Endothelial cell (in vitro differentiated cells): ENCODE results near the gene RUFY3. TPM values are rescaled to one million over a fixed set of nuclear protein-coding genes. Genes with fewer than 3 reads are reported as not detected.

Experiments used
- DNase-seq: peaks from one replicate; pipeline ENCODE4 v3.0.0; 2021; ENCODE audit warnings: low spot score
- H3K27ac Mint-ChIP-seq: one replicate; pipeline ENCODE4 v1.8.0; 2021; ENCODE audit warnings: mixed read lengths, inconsistent platforms; ENCODE audit not compliant: unreplicated experiment
- H3K27me3 Mint-ChIP-seq: one replicate; pipeline ENCODE4 v1.8.0; 2021; ENCODE audit warnings: mild to moderate bottlenecking, moderate library complexity, mixed read lengths, inconsistent platforms; ENCODE audit not compliant: unreplicated experiment
- H3K36me3 Mint-ChIP-seq: one replicate; pipeline ENCODE4 v1.8.0; 2021; ENCODE audit warnings: mild to moderate bottlenecking, low read depth, mixed read lengths, inconsistent platforms; ENCODE audit not compliant: unreplicated experiment
- H3K4me1 Mint-ChIP-seq: one replicate; pipeline ENCODE4 v1.8.0; 2021; ENCODE audit warnings: mild to moderate bottlenecking, mixed read lengths, inconsistent platforms; ENCODE audit not compliant: unreplicated experiment
- H3K4me3 Mint-ChIP-seq: one replicate; pipeline ENCODE4 v1.8.0; 2021; ENCODE audit warnings: mild to moderate bottlenecking, mixed read lengths, inconsistent platforms; ENCODE audit not compliant: unreplicated experiment
- H3K9me3 Mint-ChIP-seq: one replicate; pipeline ENCODE4 v1.8.0; 2021; ENCODE audit warnings: mixed read lengths, inconsistent platforms; ENCODE audit not compliant: unreplicated experiment
- total RNA-seq: library from RNA; stranded (reverse); fragmentation: NEBNext Ultra II Directional; extraction: Animal tissue kit (Norgen Biotek cat#: 25700); gene quantifications from one replicate; pipeline ENCODE4 v1.2.1, GENCODE V29; 2021; ENCODE audit not compliant: unreplicated experiment
- TF ChIP-seq, protein P1 (sequence below): fragments of 200-600 bp; sonication (generic); IDR thresholded peaks from one replicate; pipeline ENCODE4 v1.5.0; 2021; ENCODE audit warnings: antibody characterized with exemption; ENCODE audit not compliant: unreplicated experiment

Gene RUFY3
- total RNA-seq, 1 donor from 2014 or later = 72.6 TPM

DNA sequence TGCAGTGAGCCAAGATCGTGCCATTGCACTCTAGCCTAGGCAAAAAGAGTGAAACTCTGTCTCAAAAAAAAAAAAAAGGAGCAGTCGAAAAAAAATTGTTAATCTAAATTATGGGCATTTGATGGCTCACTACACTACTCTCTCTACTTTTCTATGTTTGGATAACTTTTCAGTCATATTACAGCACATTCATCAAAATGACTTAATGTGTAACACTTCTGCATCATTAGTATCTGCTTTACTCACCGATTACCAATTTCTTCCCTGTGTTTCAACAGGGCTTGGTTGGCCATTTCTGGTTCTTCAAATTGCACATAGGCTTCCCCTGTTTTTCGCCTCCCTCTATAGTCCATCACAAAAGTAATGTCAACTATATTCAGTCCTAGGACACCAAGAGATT, 109.5 kb downstream of the RUFY3 start:
- TF ChIP-seq, protein P1, sequence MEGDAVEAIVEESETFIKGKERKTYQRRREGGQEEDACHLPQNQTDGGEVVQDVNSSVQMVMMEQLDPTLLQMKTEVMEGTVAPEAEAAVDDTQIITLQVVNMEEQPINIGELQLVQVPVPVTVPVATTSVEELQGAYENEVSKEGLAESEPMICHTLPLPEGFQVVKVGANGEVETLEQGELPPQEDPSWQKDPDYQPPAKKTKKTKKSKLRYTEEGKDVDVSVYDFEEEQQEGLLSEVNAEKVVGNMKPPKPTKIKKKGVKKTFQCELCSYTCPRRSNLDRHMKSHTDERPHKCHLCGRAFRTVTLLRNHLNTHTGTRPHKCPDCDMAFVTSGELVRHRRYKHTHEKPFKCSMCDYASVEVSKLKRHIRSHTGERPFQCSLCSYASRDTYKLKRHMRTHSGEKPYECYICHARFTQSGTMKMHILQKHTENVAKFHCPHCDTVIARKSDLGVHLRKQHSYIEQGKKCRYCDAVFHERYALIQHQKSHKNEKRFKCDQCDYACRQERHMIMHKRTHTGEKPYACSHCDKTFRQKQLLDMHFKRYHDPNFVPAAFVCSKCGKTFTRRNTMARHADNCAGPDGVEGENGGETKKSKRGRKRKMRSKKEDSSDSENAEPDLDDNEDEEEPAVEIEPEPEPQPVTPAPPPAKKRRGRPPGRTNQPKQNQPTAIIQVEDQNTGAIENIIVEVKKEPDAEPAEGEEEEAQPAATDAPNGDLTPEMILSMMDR = no peak
- Mint-ChIP-seq H3K36me3 (peaks cover 31% of the 10 kb centered on the region), H3K27me3 (no peaks in the 10 kb centered on the region), H3K9me3 (no peaks in the 10 kb centered on the region), H3K27ac (no peak overlapping the region), H3K4me3 (peak overlapping the region; percentile 39), H3K4me1 (peaks cover 2% of the 10 kb centered on the region)
- DNase-seq = no peak

DNA sequence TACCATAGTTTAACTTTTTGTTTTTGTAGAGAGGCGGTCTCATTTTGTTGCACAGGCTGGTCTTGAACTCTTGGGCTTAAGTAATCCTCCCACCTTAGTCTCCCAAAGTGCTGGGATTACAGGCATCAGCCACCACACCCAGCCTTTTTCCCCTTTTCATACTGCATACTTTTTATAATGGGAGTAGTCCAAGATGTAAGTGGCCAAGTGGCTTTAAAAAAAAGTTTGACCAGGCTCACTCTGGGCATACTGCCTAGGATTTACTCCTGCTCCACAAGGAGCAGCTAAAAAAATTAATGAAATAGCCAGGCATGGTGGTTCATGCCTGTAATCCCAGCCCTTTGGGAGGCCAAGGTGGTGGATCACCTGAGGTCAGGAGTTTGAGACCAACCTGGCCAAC, 111.9 kb downstream of the RUFY3 start:
- TF ChIP-seq, protein P1 = no peak
- H3K9me3 Mint-ChIP-seq = no peaks in the 10 kb centered on the region
- H3K27ac Mint-ChIP-seq = no peak overlapping the region
- no peak for DNase-seq
- H3K4me1 Mint-ChIP-seq = peaks cover 12% of the 10 kb centered on the region
- peaks cover 33% of the 10 kb centered on the region for H3K36me3 Mint-ChIP-seq
- no peak overlapping the region for H3K4me3 Mint-ChIP-seq
- peaks cover 5% of the 10 kb centered on the region for H3K27me3 Mint-ChIP-seq

DNA sequence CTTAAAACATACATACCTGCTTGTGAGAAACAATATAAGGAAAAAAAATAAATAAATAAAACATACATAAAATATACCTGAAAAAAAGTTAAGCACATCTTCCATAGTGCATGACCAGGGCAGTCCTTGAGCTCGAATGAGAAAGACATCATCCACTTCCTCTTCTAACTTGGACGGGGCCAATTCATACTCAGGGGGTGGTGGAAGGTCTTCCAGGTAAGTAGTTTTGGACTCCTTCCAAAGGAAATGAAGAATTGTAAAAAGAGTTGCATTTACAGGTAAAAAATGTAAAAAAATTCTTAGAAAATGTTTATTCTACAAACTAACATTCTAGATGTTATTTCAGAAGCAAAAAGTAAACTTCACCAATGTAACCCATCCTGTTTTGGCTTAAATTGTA, 114.3 kb downstream of the RUFY3 start:
- Mint-ChIP-seq H3K9me3 (no peaks in the 10 kb centered on the region), H3K4me3 (no peak overlapping the region), H3K4me1 (peaks cover 14% of the 10 kb centered on the region), H3K27ac (no peak overlapping the region), H3K36me3 (peaks cover 28% of the 10 kb centered on the region), H3K27me3 (peaks cover 6% of the 10 kb centered on the region)
- TF ChIP-seq, protein P1 = no peak
- no peak for DNase-seq

DNA sequence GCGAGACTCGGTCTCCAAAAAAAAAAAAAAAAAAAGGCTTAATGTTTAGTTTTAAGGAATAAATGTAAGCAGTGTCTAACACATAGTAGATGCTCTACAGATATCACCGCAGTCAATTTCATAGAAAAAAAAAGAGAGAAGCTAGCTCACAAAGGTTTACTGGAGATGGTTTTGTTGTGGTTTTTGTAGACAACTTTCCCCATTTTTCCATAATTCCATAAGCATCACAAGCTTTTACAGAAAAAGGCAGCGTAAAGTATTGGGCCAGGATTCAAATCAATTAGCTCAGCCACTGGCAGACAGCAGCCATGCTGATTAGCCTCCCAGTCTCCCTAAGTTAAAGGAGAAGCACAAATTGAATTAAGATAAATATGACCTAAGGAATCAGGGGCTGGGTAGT, 116.4 kb downstream of the RUFY3 start:
- H3K4me3 Mint-ChIP-seq = peak overlapping the region; percentile 96
- H3K27ac Mint-ChIP-seq = peak overlapping the region; percentile 88

DNA sequence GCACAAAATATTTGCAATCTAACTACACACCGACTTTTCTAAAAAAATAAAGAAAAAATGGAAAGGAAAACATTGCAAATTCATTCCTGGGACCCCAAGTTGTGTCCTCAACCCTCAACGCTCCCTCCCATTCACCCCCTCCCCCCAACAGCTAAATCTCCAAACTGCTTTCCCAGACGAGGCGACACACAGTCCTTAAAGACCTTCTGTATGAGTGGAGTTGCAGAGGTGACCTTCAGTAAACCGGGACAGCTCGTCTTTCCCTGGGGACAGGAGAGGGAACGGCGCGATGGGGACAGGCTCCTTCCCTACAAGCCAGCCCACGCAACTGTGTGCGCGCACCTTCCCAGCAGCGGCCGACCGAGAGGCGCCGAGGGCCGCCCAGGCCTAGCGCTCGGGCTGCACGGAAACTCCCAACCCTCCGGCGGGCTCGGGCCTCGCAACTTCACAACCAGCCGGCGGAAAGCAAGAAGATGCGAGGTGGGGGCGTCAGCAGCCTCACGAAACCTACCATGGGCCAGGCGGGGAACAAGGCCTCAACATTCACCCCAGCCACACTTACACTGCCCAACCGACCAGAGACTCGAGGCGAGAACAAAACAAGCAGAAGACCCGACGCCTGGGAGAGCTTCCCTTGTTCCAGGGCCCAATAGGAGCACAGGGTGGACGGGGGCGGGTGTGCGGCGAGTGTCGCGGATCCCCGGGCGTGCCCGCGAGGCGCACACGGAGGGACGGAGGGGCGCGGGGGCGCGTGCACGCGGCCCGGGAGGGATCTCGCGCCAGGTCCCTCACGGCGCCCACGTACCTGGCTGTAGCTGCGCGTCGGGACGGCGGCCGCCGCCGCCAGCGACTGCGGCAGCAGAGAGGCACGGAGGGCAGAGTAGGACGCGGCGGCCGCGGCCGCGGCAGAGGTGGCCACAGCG, 117.2 kb downstream of the RUFY3 start:
- Mint-ChIP-seq H3K27me3 (peaks cover 9% of the 10 kb centered on the region), H3K9me3 (no peaks in the 10 kb centered on the region), H3K27ac (peak overlapping the region; percentile 88), H3K36me3 (peaks cover 11% of the 10 kb centered on the region), H3K4me3 (peak overlapping the region; percentile 96), H3K4me1 (peaks cover 14% of the 10 kb centered on the region)
- TF ChIP-seq, protein P1 = no peak
- peak; percentile 66 for DNase-seq

More for the DNA sequence above, 116.4 kb downstream of the RUFY3 start:
- Mint-ChIP-seq H3K9me3 (no peaks in the 10 kb centered on the region), H3K36me3 (peaks cover 13% of the 10 kb centered on the region), H3K27me3 (peaks cover 9% of the 10 kb centered on the region), H3K4me1 (peaks cover 14% of the 10 kb centered on the region)
- TF ChIP-seq, protein P1 = no peak
- DNase-seq = no peak
